GM19467 (cell line): ENCODE measurements around the gene CHI3L2.

Experiments used
- ATAC-seq: cut with Tn5 transposase; IDR thresholded peaks from one replicate; pipeline ENCODE4 v1.9.1; 2021; ENCODE audit warnings: mild to moderate bottlenecking, moderate library complexity; ENCODE audit not compliant: unreplicated experiment

The CHI3L2 gene

DNA sequence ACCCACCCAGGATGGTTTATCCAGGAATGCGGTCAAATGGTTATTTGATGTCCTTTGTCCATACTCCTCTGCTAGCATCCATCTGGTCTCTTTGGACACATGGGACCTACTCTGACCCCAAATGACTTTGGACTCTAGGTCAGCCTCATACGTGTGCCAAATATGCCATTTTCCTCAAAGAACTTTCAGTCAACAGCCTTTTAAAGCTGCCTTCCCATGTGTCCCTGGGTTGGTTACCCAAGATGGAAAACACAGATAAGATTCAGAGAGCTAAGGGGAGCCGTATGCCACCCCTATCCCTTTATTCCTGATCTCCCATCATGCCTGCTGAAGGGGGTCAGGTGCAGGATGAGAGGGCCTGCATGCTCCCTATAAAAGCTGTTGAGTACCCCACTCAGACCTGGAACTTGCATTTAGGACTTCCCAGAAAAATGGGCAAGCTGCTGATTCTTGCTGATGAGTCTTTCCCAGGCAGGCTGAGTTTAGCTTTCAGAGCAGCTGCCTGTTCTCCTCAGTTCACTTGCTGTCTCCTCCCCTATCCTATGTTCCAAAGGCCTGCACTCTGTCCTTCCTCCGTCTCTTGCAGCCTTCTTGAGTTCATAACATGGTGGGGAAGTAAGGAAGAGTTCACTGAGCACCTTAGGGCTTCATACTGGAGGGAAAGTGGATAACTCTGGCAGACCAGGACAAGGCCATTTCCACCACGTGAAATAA lies 19.8 kb downstream of the CHI3L2 start:
- ATAC-seq: no peak

DNA sequence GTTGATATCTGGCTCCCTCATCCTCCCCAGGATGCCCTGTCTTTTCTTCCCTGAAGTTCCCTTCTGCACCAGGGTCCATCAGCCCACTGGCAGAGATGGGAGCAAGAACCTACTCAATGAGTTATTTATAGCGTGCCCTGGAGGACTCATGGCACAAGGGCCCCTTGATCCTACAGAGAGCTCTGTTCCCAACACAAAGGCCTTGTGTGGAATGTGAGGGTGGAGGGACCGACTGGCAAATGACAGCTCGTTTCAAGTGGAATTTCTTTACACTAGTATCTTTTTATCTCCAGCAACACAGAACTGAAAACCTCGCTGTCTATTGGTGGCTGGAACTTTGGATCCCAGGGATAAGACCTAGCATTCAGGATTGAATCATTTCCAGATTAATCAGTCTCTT lies 22.4 kb downstream of the CHI3L2 start:
- ATAC-seq: no peak

GRCh38 chr1:111251570-111251969 lies 24.1 kb downstream of the CHI3L2 start:
- no peak for ATAC-seq

DNA sequence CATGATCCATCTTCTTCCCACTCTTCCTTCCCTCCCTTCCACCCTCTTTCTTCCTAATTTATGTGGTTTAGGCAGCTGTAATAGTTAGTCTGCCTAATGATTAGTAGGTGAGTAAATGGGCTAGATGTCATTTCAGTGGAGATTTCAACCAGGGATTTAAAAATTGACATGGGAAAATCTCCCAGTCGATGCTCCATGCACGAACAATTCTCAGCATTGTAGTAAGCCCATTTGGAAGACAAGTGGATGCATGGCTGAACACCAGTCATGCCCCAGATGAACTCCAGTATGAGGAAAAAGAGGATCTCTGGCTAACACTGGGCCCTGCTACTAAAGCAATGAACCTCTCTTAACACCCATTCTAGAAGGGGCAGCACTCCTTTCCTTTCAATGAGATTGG lies 25.3 kb downstream of the CHI3L2 start:
- ATAC-seq: no peak

DNA sequence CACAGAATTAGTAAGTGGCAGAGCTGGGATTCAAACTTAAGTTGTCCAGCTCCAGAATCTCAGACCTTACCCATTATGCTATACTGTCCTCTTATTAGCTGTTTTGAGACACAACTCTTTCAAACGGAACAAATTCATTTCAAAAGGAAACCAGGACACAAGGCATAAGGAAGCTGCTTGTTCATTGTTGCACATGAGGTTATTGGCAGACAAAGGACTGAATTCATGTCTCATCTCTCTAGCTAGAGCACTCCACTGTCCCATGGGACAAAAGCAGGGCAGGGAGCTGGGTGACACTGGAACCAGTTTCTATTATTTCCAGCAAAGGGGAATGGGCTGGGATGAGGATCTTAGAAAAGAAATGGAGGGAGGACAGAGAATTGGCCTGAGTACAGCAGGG lies 26.4 kb downstream of the CHI3L2 start:
- no peak for ATAC-seq

- ATAC-seq: no peak
Observed at GRCh38 chr1:111256988-111257658, 29.6 kb downstream of the CHI3L2 start.

GRCh38 chr1:111267801-111268508 lies 40.4 kb downstream of the CHI3L2 start:
- no peak for ATAC-seq

GRCh38 chr1:111269825-111270406 lies 42.4 kb downstream of the CHI3L2 start:
- no peak for ATAC-seq

DNA sequence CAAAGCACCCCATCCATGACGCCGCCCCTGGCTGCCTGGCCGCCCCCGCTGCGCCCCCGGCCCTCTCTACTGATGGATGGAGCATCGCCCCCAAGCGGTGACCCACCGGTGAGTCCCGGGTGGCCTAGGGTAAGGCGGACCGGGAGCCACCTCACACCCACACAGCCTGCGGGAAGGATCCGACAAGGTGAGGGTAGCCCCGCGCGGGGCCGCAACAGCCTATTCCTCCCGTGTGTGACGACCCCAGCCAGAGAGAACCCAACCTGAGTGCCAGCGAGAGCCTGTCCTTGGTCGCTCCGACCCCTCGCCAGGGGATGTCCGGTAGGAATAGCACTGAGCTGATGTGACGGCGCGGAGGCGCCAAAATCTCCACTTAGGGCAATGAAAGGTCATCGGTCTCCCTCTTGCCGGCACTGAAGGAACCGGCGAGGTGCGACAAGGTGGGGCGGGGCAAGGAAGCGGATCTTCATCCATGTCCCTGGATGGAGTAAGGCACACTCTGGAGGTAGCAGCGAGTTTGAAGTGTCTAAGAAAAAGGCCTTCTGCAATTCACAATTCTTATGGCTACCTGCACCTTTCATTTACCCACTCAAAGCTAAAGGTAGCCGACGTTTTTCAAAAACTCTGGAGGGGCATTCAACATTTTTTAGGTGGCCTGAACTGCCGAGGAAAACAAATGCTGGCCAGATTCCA lies 43.4 kb downstream of the CHI3L2 start:
- ATAC-seq: no peak

GRCh38 chr1:111271464-111271801 lies 43.9 kb downstream of the CHI3L2 start:
- ATAC-seq: no peak

- no peak for ATAC-seq
Observed at GRCh38 chr1:111272081-111272480, 44.6 kb downstream of the CHI3L2 start.

GRCh38 chr1:111274653-111275052 lies 47.1 kb downstream of the CHI3L2 start:
- ATAC-seq: no peak

DNA sequence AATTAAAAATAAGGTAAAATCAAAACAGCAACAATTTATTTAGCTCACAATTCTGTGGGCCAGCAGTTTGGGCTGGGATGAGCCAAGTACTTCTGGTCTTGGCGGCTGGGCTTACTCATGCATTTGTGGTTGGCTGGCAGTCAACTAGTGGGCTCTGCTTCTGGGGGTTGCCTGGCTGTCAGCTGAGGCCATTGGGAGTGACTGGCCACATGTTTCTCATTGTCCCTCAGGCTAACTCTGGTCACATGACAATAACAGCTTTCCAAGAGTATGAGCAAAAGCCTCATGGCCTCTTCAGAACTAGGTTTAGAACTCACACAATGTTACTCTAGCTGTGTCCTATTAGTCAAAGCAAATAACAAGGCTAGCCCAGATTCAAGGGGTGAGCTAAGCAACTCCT lies 47.6 kb downstream of the CHI3L2 start:
- ATAC-seq: no peak

DNA sequence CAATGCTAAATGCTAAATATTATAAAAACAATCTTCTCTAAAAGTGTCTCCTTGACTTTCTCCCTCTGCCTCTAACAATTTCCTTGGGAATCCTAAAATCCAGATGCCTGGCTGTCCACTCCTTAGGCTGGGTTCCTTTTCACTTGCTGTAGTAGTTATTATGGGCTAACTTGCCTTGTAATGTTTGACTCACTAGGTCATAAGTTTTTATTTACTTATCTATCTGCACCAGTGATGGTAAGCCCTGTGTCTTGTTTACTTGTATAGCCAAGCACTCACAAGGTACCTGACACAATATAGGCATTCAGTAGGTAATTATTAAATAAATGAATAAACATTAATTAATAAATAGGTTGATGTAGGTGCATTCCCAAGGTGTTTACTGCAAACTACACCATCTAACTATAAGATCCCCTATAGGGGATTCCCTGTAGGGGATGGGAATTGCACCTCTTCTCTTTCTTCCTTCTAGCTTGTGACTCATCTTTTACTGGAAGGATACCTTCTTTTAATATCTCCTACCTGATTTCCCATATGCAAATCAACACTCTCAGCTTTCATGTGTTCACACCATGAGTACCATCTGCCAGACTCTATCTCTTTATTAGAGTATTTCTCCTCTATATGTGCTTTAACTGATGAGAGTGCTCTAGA lies 48.4 kb downstream of the CHI3L2 start:
- no peak for ATAC-seq

DNA sequence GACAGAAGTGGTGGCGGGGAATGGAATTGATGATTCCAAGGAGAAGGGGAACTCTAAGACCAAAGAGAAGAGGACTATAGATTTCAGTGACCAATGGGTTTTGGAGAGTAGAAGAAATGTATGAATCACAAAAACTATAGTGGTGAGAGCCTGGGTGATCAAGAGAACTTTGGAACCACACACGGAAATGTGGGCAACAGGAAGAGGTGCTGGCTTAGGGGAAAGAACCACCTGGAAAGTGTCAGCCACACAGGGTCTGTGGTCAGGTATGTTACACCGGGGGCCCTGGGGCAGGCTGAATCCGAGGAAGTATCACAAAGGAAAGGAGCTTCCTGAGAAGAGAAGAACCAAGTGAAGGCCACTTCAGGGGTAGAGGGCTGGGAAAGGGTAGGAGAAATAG lies 51.6 kb downstream of the CHI3L2 start:
- no peak for ATAC-seq

DNA sequence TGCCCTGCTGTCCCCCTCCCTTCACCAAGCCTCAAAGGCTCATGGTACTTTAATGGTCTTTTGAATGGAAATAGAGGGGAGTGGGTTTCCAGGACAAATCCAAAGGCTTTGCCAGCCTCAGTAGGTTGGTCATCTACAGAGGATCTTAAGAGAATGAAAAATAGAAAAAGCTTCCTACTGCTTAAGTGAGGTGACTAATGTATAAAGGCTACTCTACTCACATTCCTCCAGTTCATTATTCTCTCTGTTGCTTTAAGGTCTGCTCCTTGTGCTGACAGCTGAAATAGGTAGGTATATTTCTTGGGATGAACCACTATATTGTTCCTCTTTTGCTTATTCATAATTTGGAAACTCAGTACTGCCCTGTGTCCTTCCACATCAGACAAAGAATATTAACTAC lies 52.8 kb downstream of the CHI3L2 start:
- no peak for ATAC-seq

GRCh38 chr1:111281411-111281810 lies 53.9 kb downstream of the CHI3L2 start:
- ATAC-seq: no peak

DNA sequence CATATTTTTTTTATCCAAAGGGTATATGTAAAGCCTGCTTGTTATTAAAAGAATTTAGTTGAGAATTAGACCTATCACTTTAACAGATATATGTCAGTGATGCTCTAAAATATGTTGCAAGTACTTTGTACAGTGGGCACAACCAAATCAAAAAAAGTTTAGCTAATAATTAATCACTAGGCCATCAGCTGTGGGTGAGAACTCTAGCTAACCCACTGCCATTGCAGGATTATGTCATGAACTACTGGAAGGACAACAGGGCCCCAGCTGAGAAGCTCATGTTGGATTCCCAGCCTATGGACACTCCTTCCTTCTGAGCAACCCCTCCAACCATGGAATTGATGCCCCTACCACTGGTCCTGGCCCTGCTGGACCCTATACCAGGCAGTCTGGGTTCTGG lies 56.3 kb downstream of the CHI3L2 start:
- ATAC-seq: no peak

DNA sequence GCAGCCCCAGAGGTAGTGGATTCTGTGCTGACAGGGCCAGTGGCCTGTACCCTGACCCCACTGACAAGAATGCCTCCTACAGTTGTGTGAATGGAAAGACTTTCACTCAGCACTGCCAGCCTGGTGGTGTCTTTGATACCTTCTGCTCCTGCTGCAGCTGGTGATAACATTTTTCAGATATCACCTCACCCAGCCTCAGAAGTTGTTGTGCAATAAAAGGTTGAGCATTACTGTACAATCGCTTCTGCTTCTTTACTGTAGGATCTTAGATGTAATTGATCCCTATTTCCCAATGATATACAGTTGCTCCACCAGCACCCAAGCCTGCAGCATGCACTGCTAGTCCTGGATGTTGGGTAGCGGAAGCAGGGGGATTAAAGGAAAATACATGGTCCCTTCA lies 58.4 kb downstream of the CHI3L2 start:
- no peak for ATAC-seq

GRCh38 chr1:111286912-111287311 lies 59.4 kb downstream of the CHI3L2 start:
- ATAC-seq: no peak

DNA sequence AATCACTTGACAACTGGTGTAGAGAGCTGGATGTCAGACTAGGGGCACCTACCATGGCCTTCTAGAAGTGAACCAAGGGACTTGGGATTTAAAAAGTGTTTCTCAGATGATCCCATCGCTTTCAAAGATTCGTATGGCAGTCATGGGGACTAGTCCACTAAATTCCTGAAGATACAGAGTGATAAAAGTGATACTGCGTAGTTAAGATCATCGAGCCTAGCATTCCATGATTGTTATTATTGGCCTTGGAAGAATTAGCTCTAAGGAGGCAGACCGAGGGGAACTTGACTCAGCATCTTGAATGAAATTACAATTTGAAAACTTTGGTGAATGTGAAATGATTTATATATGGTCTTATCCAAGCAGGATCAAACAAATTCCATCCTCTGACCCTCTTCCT lies 61.9 kb downstream of the CHI3L2 start:
- ATAC-seq: no peak
